Stimulated activated CD4-positive, alpha-beta T cell treated with anti-CD3 and anti-CD28 coated beads, Interleukin-4, amount 100 ng/mL, for 4 hours (primary cell): ENCODE results near the gene PLEKHG4B.
"Not testable (repeated sequence)": the region's sequence is repeated elsewhere in the genome, so short reads cannot be mapped to it uniquely, and the experiment has no call there.

ENCODE experiments used
- DNase-seq, 2 experiments: peaks; one replicate each; pipeline ENCODE4 v3.0.0-alpha.2; 2020

PLEKHG4B gene

GRCh38 chr5:191949-192690 lies 100.2 kb downstream of the PLEKHG4B start:
- DNase-seq = no peak

GRCh38 chr5:192691-192969 lies 100.7 kb downstream of the PLEKHG4B start:
- DNase-seq = no peak

- no peak for DNase-seq
Observed at GRCh38 chr5:192970-193831, 101.2 kb downstream of the PLEKHG4B start.

DNA sequence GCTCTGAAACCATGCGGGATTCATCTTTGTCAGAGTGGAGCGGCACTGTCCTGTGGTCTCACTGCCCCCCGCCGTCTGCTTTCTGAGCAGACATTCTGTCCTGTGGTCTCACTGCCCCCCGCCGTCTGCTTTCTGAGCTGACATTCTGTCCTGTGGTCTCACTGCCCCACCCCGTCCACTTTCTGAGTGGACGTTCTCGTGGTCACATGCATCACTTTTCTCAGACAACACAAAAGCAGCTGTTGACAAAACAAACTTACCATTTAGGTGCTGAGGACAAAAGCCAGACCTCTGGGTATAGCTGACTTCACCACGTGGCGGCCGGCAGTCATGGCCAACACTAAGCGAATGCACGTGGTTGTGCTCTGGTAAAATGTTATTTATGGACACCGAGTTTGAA lies 102.1 kb downstream of the PLEKHG4B start:
- DNase-seq = no peak

- DNase-seq = no peak
Observed at GRCh38 chr5:194603-195209, 102.7 kb downstream of the PLEKHG4B start.

DNA sequence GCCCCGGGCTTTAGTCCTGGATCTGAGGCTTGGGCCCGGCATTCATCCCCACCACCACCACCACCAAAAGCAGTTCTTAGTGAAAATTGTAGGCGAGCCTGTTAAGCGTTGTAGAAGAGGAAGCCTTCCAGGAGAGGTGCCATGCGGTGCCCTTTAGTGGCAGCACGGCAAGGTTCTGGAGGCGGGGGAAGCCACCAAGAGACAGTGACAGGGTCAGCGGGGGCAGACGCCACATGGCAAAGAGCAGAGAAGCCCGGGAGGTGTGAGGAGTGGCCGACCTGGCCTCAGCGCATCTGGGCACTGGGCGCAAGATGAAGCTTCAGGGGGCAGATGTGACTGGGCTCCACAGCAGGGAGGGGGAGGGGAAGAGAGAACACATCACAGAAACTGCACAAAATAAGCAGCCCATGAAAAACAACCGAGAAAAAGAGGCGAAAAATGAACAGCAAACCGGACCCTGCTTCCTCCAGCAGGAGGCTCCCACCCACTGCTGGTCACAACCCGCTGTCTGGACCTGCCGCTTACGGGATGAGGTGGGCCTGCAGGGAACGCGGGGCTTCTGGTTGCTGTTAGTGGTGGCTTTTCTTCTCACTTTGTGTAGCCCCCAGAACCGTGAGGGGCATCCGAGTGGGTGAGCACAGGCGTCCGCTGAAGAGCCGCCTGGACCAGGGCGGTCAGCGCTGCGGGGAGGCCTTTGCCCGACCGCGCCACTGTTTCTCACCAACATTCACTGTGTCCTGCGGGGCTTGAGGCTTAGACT lies 103.6 kb downstream of the PLEKHG4B start:
- no peak for DNase-seq

DNA sequence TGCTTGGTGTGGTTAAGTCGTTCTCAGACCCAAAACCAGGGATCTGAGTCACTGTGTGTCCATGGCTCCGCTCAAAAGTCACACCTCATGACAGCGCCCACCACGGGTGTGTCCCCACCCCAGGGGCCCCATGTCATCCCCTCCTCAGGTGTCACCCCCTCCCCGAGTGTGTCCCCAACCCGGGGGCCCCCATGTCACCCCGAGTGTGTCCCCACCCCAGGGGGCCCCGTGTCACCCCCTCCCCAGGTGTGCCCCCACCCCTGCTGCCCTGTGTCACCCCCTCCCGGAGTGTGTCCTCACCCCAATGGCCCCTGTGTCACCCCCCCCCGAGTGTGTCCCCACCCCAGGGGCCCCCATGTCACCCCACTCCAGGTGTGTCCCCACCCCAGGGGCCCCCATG lies 104.4 kb downstream of the PLEKHG4B start:
- no peak for DNase-seq

- not testable (repeated sequence) for DNase-seq
Observed at GRCh38 chr5:197031-197430, 105.1 kb downstream of the PLEKHG4B start.

- DNase-seq = no peak
Observed at GRCh38 chr5:197892-198489, 106.0 kb downstream of the PLEKHG4B start.

GRCh38 chr5:198516-199196 lies 106.7 kb downstream of the PLEKHG4B start:
- DNase-seq = no peak

DNA sequence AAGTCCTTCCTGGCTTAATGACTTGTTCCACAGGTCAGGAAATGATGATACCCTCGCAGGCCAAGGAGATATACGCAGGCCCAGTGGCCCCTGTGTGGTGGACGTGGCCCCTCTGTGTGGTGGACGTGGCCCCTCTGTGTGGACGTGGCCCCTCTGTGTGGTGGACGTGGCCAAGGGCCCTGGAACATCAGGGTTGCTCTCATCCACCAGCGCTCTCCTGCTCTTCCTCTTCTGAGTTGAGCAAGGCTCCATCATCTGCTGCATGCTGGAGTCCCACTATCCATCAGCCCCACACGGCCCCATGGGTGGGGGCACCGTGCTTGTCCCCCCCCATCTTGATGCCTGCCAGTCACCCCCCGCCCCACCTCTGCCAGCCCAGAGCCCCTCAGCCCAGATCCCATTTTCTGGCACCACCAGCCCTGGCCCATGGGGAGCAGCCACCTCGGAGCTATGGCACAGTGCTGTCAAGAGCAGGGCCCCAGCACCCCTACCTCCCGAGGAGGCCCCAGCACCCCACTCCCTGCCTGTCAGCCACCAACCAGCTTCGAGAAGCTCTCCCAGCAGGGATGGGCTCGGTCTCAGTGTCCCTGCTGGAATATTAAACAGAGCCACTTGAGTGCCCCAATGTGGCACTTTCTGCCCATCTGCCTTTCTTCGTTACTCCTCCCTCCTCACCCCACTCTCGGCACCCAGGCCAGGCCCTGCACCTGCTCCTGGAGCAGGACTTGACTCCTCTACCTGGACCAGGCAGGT lies 107.4 kb downstream of the PLEKHG4B start:
- DNase-seq = no peak

DNA sequence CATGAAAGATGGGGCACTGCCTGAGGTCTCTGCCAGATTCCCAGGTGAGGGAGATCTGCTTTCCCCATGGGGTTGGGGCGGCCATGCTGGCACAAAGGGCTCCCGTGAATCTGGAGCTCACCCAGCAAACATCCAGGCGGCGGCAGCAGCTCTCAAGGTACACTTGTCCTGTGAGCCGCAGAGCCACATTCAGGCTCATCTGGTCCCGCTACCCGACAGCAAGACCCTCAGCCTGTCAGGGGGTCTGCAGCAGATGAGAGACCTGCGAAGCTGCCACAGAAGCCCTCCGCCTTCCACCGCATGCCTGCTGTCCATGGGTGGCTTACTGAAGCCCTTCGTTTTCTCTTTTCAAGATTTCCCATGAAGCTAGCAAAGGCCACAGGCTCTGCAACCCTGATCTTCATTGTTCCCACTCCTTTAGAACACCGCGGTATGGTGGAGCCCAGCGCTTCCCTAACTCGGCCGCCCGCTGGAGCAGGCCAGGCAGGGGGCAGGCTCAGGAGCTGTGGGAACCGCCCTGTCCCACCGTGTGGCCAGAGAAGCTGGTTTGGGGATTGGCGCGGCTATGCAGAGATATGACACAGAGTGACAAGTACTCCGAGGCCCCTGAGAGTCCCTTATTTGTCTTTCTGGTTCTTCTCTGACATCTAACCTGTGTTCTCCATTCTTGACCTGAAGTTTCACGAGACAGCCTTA lies 108.1 kb downstream of the PLEKHG4B start:
- DNase-seq = no peak

- DNase-seq = no peak
Observed at GRCh38 chr5:200985-201384, 109.0 kb downstream of the PLEKHG4B start.

DNA sequence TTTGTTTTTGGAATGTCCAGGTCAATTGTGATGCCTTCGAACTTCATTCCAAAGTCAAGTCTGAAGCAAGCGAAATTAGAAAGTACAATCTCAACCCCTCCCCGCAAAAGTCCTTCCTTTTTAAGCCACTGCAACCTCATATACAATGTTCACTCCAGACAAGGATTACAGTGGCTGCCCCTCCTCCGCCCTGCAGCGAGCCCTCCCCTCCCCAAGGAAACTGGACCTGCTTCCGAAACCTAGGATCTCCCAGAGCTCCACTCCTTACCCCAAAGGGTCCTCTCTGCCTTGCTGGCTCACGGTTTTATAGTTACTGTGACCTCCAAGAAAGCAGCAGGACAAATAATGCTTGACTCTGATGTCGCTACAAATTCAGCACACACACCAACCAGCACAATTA lies 109.7 kb downstream of the PLEKHG4B start:
- DNase-seq = no peak

- DNase-seq = no peak
Observed at GRCh38 chr5:203246-203930, 111.4 kb downstream of the PLEKHG4B start.

GRCh38 chr5:204001-204400 lies 112.0 kb downstream of the PLEKHG4B start:
- no peak for DNase-seq

GRCh38 chr5:204462-204861 lies 112.5 kb downstream of the PLEKHG4B start:
- no peak for DNase-seq

DNA sequence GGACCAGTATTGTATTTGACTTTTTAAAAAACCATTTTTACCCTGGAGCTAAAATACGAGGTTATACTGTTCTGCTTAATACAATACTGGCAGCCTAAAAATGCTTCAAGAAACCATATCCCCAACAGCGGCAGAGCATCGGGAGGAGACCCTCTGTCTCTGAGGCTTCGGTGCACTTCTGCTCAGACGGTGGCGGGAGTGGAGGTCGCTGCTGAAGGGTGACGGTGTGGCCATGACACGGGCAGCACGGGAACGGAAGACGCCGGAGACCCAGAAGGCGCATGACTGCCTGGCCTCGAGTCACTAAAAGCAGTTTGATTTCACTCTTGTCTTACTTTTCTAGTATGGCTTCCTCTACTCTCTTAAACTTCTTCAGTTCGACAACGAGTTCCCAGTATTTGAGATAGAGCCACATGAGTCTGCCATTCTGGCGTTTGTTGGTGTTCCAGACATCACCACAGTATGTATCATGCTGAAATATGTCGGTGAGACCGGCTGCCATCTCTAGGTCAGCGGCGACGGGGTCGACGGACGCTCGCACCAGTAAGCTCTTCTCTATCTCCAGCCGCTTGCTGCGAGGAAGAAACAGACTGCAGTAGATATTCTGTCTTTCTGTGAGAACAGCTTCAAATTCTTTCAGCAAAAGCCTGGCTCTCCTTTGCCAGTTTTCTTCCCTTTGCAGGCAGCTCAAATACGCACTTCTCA lies 113.2 kb downstream of the PLEKHG4B start:
- no peak for DNase-seq

DNA sequence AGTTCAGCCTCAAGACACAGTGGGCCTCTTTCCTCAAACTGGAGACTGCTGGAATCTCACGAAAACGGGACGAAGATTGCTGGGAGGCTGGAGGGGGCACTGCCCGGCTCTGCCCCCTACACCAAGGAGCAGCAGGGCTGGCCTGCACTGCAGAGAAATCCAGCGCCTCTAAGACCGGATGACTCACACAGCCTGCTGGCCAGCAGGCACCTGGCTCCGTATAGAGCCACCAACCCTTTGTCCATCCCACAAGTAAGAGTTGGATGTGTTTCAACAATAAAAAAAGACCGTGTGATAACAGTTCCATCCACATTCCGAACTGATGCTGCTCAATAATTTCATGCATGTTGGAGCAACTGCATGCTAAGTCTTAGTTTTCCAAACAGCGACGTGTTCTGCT lies 114.4 kb downstream of the PLEKHG4B start:
- no peak for DNase-seq
